Thyroid gland (tissue), 4 donors: Measurements from ENCODE around the gene ESRRA. TPM values are rescaled to one million over a fixed set of nuclear protein-coding genes. Genes with fewer than 3 reads are reported as not detected.

Experiments
- DNase-seq, 2 donors: peaks; one replicate each; pipeline ENCODE4 v3.0.0-alpha.2; 2019
- H3K27ac ChIP-seq, 3 donors: fragments of 200-600 bp; sonication (generic); 1 replicate in 2 of 3; 2 replicates in 1 of 3; pipeline ENCODE4 v1.5.1; 2016 to 2019; ENCODE audit warnings: mild to moderate bottlenecking in 1 of 3, moderate library complexity in 1 of 3
- H3K27me3 ChIP-seq: fragments of 200-600 bp; sonication (generic); one replicate; pipeline ENCODE4 v1.5.1; 2019
- H3K36me3 ChIP-seq, 2 donors: fragments of 200-600 bp; sonication (generic); one replicate each; pipeline ENCODE4 v1.5.1; 2016 to 2019
- H3K4me1 ChIP-seq, 2 donors: fragments of 200-600 bp; sonication (generic); one replicate each; pipeline ENCODE4 v1.5.1; 2017 to 2019
- H3K4me3 ChIP-seq, 3 donors: fragments of 200-600 bp; sonication (generic); replicated peaks in 1 of 3; 1 replicate in 2 of 3; 2 replicates in 1 of 3; pipeline ENCODE4 v1.5.1; 2016; ENCODE audit warnings: mild to moderate bottlenecking in 1 of 3
- H3K9me3 ChIP-seq: fragments of 200-600 bp; sonication (generic); one replicate; pipeline ENCODE4 v1.5.1; 2017
- CTCF ChIP-seq, 6 experiments: fragments of 200-600 bp in 3 of 6; fragments of 450-650 bp in 3 of 6; sonication (generic) in 3 of 6; IDR thresholded peaks; one replicate each; pipeline ENCODE4 v1.5.1; 2016 to 2019; ENCODE audit warnings: antibody characterized with exemption in 6 of 6, mild to moderate bottlenecking in 2 of 6, inconsistent platforms in 1 of 6, moderate library complexity in 1 of 6
- POLR2A ChIP-seq, 2 donors: fragments of 450-650 bp; IDR thresholded peaks; one replicate each; pipeline ENCODE4 v1.6.1; 2017; ENCODE audit warnings: antibody characterized with exemption in 2 of 2, mild to moderate bottlenecking in 2 of 2, moderate library complexity in 1 of 2
- WGBS, 2 donors: methylation state at CpG; one replicate each; pipeline ENCODE4 v1.1.5; 2017; 5-methylcytosine and 5-hydroxymethylcytosine counted together
- intact Hi-C: fragments of 100-400 bp; cut with DNase I; formaldehyde crosslinking; loops from one replicate; pipeline ENCODE4 v1.15.1; 2023
- total RNA-seq, 4 donors: library from RNA; depleted of rRNA; stranded (reverse); fragments of >200 nt; gene quantifications; one replicate each; pipeline ENCODE4 v1.2.3, GENCODE V29; 2016

Gene ESRRA
- total RNA-seq, 4 donors from 2014 or later: 42.8 to 71.6 (median 58.3) TPM

- H3K27me3 ChIP-seq: no peaks in the 10 kb centered on the region
- H3K4me3 ChIP-seq: no peak within 1 kb of the TSS
- peaks cover 2 to 24% of the 10 kb centered on the region in 2 donors for H3K4me1 ChIP-seq
- no peak for TF ChIP-seq CTCF (IDR thresholded peaks at IDR 0.05)
- TF ChIP-seq POLR2A (IDR thresholded peaks at IDR 0.05): no peak
- H3K27ac ChIP-seq: no peak within 1 kb of the TSS
- H3K36me3 ChIP-seq: no peaks in the 10 kb centered on the region
- no peak for DNase-seq
- WGBS, 2 donors: 80 to 90% methylated on average over 16 of the region's 16 CpGs
- H3K9me3 ChIP-seq: no peaks in the 10 kb centered on the region
- intact Hi-C loops: no loop called here
Observed at GRCh38 chr11:64339754-64340408, 34.6 kb downstream of the ESRRA start, which contains the start of gene CCDC88B. Gene CCDC88B (plus strand): TSS chr11:64340204. CDS start chr11:64340267, 63 bp downstream.

- no peak overlapping the region for H3K4me3 ChIP-seq
- no peak for TF ChIP-seq POLR2A (IDR thresholded peaks at IDR 0.05)
- no peak for TF ChIP-seq CTCF (IDR thresholded peaks at IDR 0.05)
- intact Hi-C loops: no loop called here
- H3K27ac ChIP-seq: no peak overlapping the region
- no peaks in the 10 kb centered on the region for H3K9me3 ChIP-seq
- no peak for DNase-seq
- 45 to 47% methylated on average over 20 to 33 of the region's 33 CpGs for WGBS, 2 donors
- H3K36me3 ChIP-seq: no peaks in the 10 kb centered on the region
- H3K27me3 ChIP-seq: no peaks in the 10 kb centered on the region
- peaks cover 0 to 20% of the 10 kb centered on the region in 2 donors for H3K4me1 ChIP-seq
Observed at GRCh38 chr11:64340671-64341335, 35.5 kb downstream of the ESRRA start.

- 89 to 92% methylated on average over 8 to 14 of the region's 21 CpGs for WGBS, 2 donors
- Histone ChIP-seq H3K27me3 (no peaks in the 10 kb centered on the region), H3K9me3 (no peaks in the 10 kb centered on the region), H3K4me3 (no peak overlapping the region), H3K4me1 (peaks cover 0 to 20% of the 10 kb centered on the region in 2 donors), H3K27ac (no peak overlapping the region), H3K36me3 (no peaks in the 10 kb centered on the region)
- no peak for TF ChIP-seq CTCF (IDR thresholded peaks at IDR 0.05)
- no peak for TF ChIP-seq POLR2A (IDR thresholded peaks at IDR 0.05)
- intact Hi-C loops: no loop called here
- no peak for DNase-seq
Observed at GRCh38 chr11:64341429-64341828, 36.1 kb downstream of the ESRRA start.

GRCh38 chr11:64341851-64342791 is 36.8 kb downstream of the ESRRA start:
- H3K9me3 ChIP-seq: no peaks in the 10 kb centered on the region
- WGBS, 2 donors: 21 to 42% methylated on average over 16 to 33 of the region's 55 CpGs
- H3K36me3 ChIP-seq: no peaks in the 10 kb centered on the region
- intact Hi-C loops: no loop called here
- no peak overlapping the region for H3K4me3 ChIP-seq
- H3K27ac ChIP-seq: peak overlapping the region in 1 of 3 donors; percentile 28
- peak; percentile 91 to 93 for DNase-seq
- peak in 4 of 6 experiments; percentile 15 to 59 (median 50) for TF ChIP-seq CTCF (IDR thresholded peaks at IDR 0.05)
- TF ChIP-seq POLR2A (IDR thresholded peaks at IDR 0.05): peak in 1 of 2 donors; percentile 58
- no peaks in the 10 kb centered on the region for H3K27me3 ChIP-seq
- H3K4me1 ChIP-seq: peaks cover 0 to 20% of the 10 kb centered on the region in 2 donors
